ENCODE measurements around the gene SPIRE1.

Gene SPIRE1

DNA sequence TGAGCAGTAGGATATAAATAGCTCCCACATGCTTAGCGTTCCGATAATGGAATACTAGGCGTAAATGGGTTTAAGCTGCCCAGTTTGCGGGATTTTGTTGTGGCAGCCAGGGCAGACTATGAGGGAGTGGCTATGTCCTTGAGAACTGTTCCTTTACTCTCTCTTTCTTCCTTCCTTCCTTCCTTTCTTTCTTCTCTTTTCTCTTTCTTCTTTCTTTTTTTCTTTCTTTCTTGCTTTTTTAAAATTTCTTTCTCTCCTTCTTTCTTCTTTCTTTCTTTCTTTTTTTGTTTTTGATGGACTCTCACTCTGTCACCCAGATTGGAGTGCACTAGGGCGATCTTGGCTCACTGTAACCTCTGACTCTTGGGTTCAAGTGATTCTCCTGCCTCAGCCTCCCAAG, 259.3 kb downstream of the SPIRE1 start:
- DNase-seq (ENCODE audit: low read depth, low spot score), result no peak
- H3K4me3 ChIP-seq (ENCODE audit: low read depth, low read length), result no peak overlapping the region
- in situ Hi-C loops (cut with HindIII; ENCODE audit: low sequenced_read_pairs), result no loop called here

GRCh38 chr18:12397793-12398192, 260.1 kb downstream of the SPIRE1 start:
- no peak for DNase-seq (ENCODE audit: low read depth, low spot score)
- H3K4me3 ChIP-seq (ENCODE audit: low read depth, low read length), result no peak overlapping the region
- in situ Hi-C loops (cut with HindIII; ENCODE audit: low sequenced_read_pairs), result no loop called here
- no peak for TF ChIP-seq CTCF (IDR thresholded peaks at IDR 0.05; ENCODE audit: low read depth, low read length)

More for the DNA sequence above, 259.3 kb downstream of the SPIRE1 start:
- TF ChIP-seq CTCF (IDR thresholded peaks at IDR 0.05; ENCODE audit: low read depth, low read length), result no peak

- TF ChIP-seq CTCF (IDR thresholded peaks at IDR 0.05; ENCODE audit: low read depth, low read length), result no peak
- DNase-seq (ENCODE audit: low read depth, low spot score), result no peak
- no peak overlapping the region for H3K4me3 ChIP-seq (ENCODE audit: low read depth, low read length)
- in situ Hi-C loops (cut with HindIII; ENCODE audit: low sequenced_read_pairs), result no loop called here
Measured at GRCh38 chr18:12397254-12397653, 260.7 kb downstream of the SPIRE1 start.

Measured in astrocyte of the spinal cord (primary cell).